ENCODE data around the gene PHC1.

Gene PHC1

DNA sequence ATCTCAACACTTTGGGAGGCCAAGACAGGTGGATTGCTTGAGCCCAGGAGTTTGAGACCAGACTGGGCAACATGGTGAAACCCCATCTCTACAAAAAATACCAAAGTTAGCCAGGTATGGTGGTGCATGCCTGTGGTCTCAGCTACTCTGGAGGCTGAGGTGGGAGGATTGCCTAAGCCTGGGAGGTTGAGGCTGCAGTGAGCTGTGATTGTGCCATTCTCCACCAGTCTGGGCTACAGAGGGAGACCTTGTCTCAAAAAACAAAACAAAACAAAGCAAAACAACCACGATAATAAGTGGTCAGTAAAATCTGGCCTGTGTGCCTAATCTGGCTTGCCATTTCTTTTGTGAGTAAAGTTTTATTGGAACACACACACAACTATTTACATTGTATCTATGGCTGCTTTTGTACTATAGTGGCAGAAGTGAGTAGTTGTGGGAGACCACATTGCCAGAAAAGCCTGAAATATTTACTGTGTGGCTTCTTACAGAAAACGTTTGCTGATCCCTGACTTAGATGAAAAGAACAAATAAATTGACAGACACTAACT, 55.6 kb downstream of the PHC1 start:
- H3K27ac ChIP-seq: peak overlapping the region; percentile 11; the same call in 1 of the 2 replicates
- no peak for TF ChIP-seq ZFX (IDR thresholded peaks at IDR 0.05)
- TF ChIP-seq, protein P1, sequence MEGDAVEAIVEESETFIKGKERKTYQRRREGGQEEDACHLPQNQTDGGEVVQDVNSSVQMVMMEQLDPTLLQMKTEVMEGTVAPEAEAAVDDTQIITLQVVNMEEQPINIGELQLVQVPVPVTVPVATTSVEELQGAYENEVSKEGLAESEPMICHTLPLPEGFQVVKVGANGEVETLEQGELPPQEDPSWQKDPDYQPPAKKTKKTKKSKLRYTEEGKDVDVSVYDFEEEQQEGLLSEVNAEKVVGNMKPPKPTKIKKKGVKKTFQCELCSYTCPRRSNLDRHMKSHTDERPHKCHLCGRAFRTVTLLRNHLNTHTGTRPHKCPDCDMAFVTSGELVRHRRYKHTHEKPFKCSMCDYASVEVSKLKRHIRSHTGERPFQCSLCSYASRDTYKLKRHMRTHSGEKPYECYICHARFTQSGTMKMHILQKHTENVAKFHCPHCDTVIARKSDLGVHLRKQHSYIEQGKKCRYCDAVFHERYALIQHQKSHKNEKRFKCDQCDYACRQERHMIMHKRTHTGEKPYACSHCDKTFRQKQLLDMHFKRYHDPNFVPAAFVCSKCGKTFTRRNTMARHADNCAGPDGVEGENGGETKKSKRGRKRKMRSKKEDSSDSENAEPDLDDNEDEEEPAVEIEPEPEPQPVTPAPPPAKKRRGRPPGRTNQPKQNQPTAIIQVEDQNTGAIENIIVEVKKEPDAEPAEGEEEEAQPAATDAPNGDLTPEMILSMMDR (conservative IDR thresholded peaks at IDR 0.05): no peak

DNA sequence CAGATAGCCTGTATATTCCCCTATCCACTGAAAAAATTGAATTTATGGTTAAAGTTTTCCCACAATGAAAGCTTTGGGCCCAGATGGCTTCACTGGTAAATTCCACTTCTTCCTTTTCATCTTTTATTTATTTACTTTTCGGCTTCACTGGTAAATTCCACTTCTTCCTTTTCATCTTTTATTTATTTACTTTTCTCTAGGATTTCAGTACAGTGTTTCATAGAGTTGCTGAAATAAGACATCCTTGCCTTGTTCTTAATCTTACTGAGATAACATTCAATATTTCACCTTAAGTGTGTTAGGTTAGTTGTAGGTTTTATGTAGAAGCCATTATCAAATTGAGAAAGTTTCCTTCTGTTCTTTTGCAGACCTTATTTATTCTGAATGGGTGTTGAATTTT, 56.1 kb downstream of the PHC1 start:
- no peak overlapping the region for H3K27ac ChIP-seq
- TF ChIP-seq, protein P1 (conservative IDR thresholded peaks at IDR 0.05): no peak
- TF ChIP-seq ZFX (IDR thresholded peaks at IDR 0.05): no peak

DNA sequence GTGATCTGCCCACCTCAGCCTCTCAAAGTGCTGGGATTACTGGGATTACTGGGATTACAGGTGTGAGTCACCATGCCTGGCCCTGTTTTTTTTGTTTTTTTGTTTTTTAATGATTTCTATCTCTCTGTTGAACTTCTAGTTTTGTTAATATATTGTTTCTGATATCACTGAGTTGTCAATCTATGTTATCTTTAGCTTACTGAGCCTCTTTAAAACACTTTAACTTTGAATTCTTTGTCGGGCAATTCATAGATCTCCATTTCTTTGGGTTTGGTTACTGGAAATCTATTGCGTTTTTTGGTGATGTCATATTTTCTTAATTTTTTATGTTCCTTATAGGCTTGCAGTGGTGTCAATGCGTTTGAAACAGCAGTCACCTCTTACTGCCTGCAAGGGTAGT, 65.8 kb downstream of the PHC1 start:
- H3K27ac ChIP-seq: no peak overlapping the region
- no peak for TF ChIP-seq ZFX (IDR thresholded peaks at IDR 0.05)
- TF ChIP-seq, protein P1 (conservative IDR thresholded peaks at IDR 0.05): no peak

DNA sequence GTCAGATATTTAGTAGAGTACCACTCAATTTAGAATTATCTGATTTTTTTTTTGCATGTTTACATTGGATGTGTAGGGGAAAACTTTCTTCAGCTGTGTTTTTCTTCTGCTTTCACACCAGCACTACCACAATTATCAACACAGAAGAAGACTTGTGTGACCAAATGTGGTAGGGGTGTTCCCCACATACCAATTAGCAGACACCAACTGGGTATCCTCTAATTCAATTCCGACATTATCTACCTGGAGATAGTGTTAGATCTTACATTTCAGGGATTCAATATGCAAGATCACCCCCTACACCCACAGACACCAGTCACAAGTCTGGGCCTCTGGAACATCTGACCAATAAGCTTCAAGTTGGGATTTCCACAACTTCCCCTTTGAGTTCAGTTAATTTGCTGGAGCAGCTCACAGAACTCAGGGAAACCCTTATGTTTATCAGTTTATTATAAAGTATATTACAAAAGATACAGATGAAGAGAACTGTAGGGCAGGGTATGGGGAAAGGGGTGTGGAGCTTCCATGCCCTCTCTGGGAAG, 71.0 kb downstream of the PHC1 start:
- H3K27ac ChIP-seq: no peak overlapping the region
- TF ChIP-seq, protein P1 (conservative IDR thresholded peaks at IDR 0.05): no peak
- no peak for TF ChIP-seq ZFX (IDR thresholded peaks at IDR 0.05)

DNA sequence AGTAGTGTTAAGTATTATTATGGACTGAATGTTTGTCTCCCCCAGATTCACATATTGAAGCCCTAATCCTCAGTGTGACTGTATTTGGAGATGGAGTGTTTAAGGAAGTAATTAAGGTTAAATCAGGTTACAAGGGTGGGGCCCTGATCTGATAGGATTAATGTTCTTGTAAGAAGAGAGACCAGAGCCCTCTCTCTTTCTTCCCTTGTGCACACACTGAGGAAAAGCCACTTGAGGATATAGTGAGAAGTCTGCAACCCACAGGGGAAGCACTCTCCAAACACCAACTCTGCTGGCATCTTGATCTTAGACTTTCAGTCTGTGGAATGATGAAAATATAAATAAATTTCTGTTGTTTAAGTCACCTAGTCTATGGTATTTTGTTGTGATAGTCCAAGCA, 72.9 kb downstream of the PHC1 start:
- no peak overlapping the region for H3K27ac ChIP-seq
- TF ChIP-seq, protein P1 (conservative IDR thresholded peaks at IDR 0.05): no peak
- TF ChIP-seq ZFX (IDR thresholded peaks at IDR 0.05): no peak

DNA sequence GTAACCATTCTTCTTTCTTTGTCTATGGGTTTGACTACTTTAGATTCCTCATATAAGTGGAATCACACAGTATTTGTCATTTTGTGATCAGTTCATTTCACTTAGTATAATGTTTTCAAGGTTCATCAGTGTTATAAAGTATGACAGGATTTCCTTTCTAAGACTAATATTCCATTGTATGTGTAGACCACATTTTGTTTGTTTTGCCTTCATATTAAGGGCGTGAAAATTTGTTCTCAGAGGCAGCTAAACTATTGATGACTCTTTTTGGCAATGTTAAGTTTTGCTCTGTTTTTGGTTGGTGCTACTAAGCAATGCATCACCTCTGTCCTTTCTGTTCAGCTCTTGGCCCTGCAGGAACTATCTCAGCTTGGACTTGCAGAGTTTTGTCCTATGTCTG, 73.4 kb downstream of the PHC1 start:
- no peak overlapping the region for H3K27ac ChIP-seq
- TF ChIP-seq ZFX (IDR thresholded peaks at IDR 0.05): no peak
- TF ChIP-seq, protein P1 (conservative IDR thresholded peaks at IDR 0.05): no peak

DNA sequence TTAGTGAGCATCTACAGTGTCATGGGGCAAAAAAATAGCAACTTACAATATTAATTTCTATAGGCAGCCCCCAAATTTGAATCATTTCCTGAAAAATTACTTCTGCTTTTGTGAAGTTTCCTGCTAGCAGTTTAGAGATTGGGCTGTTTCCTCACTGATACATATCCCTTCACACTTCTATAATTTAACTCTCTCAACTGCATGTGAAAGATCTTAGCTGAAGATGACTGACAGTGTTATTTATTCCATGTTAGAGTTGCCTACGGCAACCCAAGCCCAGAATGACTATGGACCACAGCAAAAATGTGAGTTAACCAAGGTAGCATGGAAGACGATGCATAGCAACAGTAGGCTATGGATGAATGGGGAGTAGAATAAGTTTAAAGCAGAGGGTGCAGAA, 75.1 kb downstream of the PHC1 start, which contains the start of gene KLRG1:
Gene KLRG1, plus strand, starts transcription at position 134 of the 400 bp plus-strand sequence. Its CDS starts 90 bp downstream, at position 224.
- TF ChIP-seq ZFX (IDR thresholded peaks at IDR 0.05): no peak
- TF ChIP-seq, protein P1 (conservative IDR thresholded peaks at IDR 0.05): no peak
- no peak within 1 kb of the TSS for H3K27ac ChIP-seq
